ENCODE data around the gene UBD.

The UBD gene

DNA sequence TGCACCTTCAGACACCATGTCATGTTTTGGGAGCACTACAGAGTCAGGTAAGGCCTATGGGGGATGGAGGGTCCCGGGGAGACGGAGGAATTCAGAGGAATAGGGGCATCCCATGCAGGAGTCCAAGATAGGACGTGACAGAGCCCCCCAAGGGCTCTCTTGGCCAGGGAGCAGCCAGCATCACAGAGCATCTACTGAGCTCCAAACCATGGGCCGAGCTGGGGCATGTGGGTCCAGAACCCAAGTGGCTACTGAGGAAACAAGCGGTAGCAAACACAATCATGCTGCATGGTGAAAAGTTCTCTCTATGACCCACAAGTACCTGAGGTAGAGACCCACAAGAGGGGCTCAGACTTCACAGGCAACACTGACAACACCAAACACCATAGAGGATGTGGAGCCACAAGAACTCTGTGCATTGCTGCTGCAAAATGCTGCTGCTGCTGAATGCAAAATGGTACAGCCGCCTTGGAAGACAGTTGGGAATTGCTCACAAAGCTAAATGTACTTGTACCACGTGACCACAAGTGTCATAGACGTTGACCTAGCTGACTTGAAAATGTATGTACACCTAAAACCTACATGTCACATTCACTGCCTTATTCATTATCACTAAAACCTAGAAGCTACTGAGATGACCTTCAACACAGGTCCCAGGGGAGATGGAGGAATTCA lies 38.4 kb downstream of the UBD start:
- no peak for DNase-seq (ENCODE audit: low read depth)

DNA sequence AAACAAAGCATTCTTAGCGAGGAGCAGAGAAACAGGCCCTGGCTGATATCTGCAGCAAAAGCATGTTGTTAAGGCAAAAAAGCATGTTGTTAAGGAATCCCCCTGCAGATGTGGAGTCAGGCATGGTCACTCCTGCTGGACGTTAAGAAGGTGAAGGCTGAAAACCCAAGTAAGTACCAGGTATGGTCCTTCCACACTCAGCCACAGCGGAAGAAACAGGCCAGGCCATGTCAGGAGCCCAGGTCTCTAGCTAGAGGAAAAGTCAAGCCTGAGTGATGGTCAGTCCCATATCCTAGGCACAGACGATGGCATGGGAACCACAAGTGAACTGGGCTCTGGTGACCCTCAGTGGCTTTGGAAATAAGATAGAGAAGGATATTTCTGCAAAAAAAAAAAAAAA lies 39.3 kb downstream of the UBD start:
- no peak for DNase-seq (ENCODE audit: low read depth)

DNA sequence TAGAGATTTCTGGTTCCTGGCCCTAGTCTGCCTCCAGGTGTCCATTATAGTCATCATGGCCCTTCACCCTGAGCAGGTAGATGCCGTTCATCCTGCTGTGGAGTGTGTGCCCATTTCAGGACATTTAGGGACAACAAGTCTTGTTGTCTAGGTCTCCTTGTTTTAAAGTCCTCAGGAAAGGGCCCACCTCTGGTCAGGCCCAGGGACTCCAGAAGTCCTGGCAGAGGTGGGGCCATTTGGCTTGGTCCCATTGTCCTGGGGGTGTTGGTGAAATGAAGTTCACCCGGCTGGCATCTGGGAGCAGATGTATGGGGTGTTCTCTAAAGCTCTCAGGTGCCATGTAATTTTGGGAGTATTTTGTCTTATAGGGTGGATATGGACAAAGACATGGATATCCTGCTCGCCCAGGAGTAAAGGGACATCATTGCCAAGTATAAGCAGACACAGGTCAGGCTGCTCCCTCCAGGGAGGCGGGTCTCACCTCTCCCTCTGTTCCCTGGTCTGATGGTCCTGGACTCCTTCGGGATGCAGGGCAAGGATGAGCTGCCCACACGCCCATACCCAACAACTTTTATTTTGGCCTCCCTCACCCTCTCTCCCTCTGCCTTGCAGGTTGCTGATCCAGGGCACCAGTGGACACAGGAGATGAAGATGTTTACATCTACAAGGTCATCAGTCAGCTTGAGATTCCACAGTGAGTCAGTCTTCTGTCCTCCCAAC lies 40.1 kb downstream of the UBD start:
- DNase-seq (ENCODE audit: low read depth) = no peak

DNA sequence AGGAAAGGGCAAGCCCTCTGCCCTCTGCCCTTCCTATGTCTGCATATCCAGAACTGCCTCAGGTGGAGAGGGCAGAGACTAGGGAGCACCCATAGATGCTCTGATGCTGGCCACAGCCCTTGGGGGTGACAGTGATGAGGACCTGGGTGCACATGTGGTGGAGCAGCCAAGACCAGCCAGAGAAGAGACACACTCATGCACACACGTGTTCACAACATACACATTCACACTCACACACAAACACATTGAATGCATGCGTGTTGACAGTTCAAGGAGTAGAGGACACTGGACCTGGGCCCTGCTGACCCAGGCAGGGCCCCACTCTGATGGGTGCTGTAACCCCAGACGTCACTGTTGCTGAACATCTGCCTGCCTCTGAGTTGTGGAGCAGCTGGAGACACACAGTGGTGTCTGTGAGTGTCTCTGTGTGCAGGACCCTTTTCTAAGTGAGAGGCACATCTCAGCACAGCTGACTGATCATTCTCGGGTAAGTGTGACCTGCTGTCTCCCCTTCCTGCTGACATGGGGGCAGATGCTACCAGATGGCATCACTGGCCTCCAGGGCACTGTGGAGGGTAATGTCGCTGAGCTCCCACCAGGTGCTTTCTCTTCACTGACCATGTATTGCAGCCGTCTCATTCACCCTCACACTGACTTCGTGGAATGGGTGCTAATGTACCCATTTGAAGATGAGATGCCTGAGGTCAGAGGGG lies 41.6 kb downstream of the UBD start:
- DNase-seq (ENCODE audit: low read depth) = no peak

DNA sequence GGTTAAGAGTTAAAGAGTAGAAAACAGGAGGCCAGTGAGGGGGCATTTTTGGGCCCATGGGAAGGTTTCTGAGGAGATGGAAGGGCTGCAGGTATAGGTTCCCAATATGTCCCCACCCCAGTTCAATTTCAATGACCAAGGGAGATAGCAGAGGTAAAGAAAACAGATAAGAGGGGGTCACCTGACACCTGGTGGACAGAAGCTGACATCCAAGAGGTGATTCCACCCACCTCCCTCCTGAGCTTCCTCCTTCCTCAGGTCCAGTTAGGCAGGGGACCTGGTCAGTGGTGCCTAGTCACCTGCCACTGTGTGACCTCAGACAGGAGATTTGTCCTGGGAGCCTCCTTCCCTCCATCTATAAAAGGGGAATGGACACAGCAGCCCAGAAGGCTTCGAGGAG lies 42.3 kb downstream of the UBD start:
- DNase-seq (ENCODE audit: low read depth) = no peak

DNA sequence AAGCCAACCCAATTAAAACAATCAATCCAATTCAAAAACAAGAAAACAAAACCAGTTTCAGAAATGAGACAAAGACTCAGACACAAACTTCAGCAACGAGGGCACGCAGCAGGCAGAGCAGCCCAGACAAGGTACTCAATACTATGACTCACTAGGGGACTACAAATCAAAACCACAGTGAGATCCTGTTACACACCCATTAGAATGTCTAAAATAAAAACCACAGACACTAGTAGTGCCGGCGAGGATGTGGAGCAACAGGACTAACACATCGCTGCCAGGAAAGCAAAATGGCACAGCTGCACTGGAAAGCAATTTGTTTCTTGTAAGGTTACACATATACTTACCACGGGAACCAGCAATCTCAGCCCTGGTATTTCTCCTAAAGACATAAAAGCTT lies 43.4 kb downstream of the UBD start:
- no peak for DNase-seq (ENCODE audit: low read depth)

DNA sequence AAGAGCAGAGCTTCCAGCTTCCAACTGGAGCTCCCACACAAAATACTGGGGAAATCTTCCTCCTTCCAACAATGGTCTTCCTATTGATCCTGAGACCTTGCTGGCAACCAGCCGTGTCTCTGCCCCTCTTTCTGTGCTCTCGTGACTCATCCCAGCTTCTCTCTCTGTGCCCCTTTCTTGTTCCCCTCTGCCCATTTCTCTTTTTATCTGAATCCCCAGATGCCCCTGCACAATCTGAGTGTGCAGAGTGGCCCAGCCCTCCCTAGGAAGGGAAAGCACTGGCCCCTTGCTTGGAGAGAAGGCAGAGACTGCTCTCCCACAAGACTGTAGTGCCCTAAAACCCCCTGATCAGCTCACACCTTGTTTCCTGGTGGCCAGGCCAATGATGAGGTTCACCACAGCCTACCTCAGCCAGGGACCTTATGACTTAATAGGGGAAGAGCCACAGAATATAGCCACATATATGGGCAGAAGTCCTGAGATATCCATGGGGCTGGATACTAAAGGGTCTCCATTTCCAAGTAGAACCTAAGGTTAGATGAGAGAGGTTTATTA lies 48.7 kb downstream of the UBD start:
- DNase-seq (ENCODE audit: low read depth) = no peak

DNA sequence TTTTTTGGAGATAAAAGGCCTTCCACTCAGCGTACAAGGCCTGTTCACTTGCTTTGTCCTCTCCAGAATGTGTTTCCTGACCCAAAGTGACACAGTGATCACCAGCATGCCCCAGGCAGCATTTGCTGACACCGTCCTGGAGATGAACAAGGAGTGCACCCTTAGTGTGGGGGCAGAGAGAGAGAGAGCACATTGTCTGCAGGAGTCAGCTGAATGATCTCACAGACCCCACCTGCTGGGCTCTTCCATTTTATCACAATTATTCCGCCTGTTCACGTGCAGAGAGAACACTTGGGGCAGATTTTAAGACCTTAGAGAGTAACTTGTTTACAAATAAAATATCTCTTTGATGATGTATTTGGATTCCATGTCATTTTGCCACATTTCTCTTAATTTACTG lies 49.3 kb downstream of the UBD start:
- no peak for DNase-seq (ENCODE audit: low read depth)

DNA sequence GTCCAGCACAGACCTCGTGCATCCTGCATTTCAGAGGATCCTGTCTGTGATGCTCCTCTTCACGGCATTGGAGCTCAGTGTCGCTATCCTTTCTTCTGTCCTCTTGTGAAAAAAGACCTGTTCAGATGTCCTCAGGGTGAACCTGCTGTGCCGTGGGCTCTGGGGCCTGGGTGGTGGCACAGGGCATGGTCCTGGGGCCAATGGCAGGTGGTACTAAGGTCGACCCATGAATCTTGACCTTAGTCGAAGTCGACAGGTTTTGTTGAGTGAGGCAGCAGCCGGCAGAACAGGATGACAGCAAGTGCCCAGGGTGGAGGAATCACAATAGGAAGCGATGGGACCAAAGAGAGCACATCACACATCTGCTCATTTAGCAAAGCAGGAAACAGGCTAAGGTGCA lies 49.8 kb downstream of the UBD start:
- no peak for DNase-seq (ENCODE audit: low read depth)

DNA sequence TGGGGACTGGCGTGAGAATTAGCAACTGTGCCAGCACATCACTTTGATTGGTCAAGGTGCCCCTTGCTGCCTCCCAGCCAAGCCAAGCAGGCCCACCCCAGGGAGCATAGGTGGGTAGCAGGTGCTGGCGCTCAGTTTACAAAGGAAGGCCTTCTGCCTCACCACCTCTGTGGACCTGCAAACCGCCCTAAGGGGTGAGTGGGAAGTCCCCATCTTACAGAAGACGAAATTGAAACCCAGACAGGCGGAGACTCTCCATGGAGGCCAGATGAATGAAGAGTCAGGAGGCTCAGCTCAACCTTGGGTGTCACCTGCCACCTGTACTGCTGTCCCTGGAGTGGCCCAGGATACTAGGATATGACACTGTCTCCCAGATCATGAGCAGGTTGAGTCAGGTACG lies 50.3 kb downstream of the UBD start:
- no peak for DNase-seq (ENCODE audit: low read depth)

DNA sequence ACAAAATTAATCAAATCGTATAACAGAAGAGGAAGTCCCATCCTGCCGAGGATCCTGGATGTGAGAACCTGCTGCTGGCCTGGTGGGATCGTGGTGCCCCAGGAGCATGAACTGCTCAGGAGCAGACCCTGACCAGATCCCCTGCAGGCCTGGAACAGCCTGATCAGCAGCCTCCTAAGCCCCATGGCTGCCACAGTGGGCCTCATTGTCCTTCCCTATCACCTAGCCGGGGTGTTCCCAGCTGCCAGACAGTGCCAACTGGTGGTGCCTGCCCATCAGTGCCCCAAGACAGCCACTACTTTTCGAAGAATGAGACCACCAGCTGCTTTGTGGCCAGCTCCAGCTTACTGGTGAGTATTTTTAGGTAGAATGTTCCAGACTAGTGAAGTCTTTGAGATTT lies 52.2 kb downstream of the UBD start:
- no peak for DNase-seq (ENCODE audit: low read depth)

DNA sequence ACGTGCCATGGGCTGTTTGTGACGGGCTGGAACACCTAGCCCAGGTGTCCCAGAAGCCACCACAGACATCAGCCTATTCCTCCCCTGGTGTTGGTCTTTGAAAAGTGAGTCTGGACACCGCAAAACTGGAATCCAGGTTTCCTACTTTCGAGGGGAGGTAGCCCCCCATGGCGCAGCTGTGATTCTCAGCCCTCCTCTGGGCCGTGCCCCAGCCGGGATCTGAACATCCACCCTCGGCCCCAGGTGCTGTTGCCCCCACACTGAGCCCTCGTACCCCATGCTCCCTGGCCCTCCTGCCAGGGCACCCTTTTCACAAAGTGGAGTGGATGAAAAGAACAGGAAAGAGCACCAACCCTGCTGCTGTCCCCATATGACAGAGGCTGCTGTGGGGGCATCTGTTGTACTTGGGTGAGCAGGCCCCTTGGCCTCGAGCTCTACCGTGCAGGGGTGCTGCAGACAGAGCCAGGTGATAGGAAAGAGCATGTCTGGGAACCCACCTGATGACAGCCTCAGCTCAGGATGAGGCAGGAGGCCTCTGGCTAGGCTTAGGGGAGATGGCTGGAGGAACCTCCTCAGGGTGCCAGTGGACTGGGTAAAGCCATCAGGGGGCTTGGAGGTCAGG lies 53.0 kb downstream of the UBD start:
- DNase-seq (ENCODE audit: low read depth) = no peak

DNA sequence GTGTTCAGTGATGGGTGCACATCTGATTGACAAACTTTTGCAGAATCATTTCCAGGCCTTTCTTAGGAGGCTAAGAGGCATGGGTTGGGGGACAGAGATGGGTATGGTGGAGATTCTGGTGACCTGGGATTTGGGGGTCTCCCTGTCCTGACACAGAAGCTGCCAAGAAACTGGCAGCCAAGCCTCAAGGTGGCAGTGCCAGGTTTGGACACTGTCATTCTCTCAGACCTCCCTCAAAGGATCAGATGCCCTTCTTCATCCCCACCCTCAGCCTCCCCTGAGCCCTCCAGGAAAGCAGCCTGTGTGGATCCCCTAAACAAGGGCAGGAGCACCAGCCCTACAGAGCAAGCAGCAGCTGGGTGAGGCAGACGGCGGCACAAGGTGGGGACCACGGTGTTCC lies 53.7 kb downstream of the UBD start:
- DNase-seq (ENCODE audit: low read depth) = no peak
